Endothelial cell of umbilical vein (primary cell): ENCODE results near the gene RPL38. TPM values are rescaled to one million over a fixed set of nuclear protein-coding genes. Genes with fewer than 3 reads are reported as not detected.

Source experiments
- BruUV-seq: library from RNA; stranded (reverse); fragments of 400-500 nt; replicated peaks from 2 replicates; lab custom pipeline; 2021; lab: Mats Ljungman, UMichigan
- CTCF ChIA-PET: fragments of 300-600, 350-600 bp; sonication (Branson Sonifier 250); formaldehyde crosslinking; loops from one replicate; lab custom pipeline; 2021; ENCODE audit warnings: antibody characterized with exemption, inconsistent platforms; lab: Charles Lee
- POLR2A ChIA-PET: fragments of 300-600, 350-600 bp; sonication (Branson Sonifier 250); formaldehyde crosslinking; loops from one replicate; lab custom pipeline; 2021; ENCODE audit warnings: antibody characterized with exemption, inconsistent platforms; lab: Charles Lee
- DNase-seq: peaks from one replicate; pipeline ENCODE4 v3.0.0-alpha.2; 2011; ENCODE audit warnings: low read depth, low spot score
- FAIRE-seq: peaks from 2 replicates; lab custom pipeline; 2011; peaks lifted over from hg19 to GRCh38; lab: Jason Lieb, UNC
- H2AFZ ChIP-seq: 2 replicates; pipeline ENCODE4 v1.6.0; 2012; ENCODE audit warnings: low read depth, low read length, control low read depth, inconsistent platforms
- H3K27ac ChIP-seq: 2 replicates; pipeline ENCODE4 v1.5.1; 2011; ENCODE audit warnings: low read depth, mild to moderate bottlenecking, control low read depth, low read length, moderate library complexity; ENCODE audit not compliant: insufficient read depth
- H3K27me3 ChIP-seq, 2 experiments: 2 replicates each; pipeline versions ENCODE4 v1.6.0 to v1.6.1; 2011; ENCODE audit warnings: low read length in 2 of 2, mixed read lengths in 1 of 2; ENCODE audit not compliant: control insufficient read depth in 2 of 2, insufficient read depth in 2 of 2
- H3K36me3 ChIP-seq, 2 experiments: 2 replicates in 1 of 2; 3 replicates in 1 of 2; pipeline ENCODE4 v1.5.1; 2011; ENCODE audit warnings: low read length in 2 of 2, mild to moderate bottlenecking in 1 of 2, moderate library complexity in 1 of 2; ENCODE audit not compliant: control insufficient read depth in 2 of 2, insufficient read depth in 2 of 2; ENCODE audit errors: extremely low read depth in 1 of 2
- H3K4me1 ChIP-seq: 3 replicates; pipeline ENCODE4 v1.5.1; 2011; ENCODE audit warnings: mild to moderate bottlenecking, low read length; ENCODE audit not compliant: control insufficient read depth, insufficient read depth; ENCODE audit errors: extremely low read depth
- H3K4me2 ChIP-seq: 2 replicates; pipeline ENCODE4 v1.6.1; 2011; ENCODE audit warnings: low read length, control low read depth, mixed read lengths; ENCODE audit not compliant: insufficient read depth
- H3K4me3 ChIP-seq, 3 experiments: fragments of 200-600 bp in 1 of 3; sonication (generic), shearing (Covaris generic) in 1 of 3; replicated peaks in 1 of 3; 2 replicates each; pipeline ENCODE4 v1.5.1; 2011 to 2016; ENCODE audit warnings: control low read depth in 3 of 3, low read length in 3 of 3, mild to moderate bottlenecking in 2 of 3, inconsistent platforms in 1 of 3, low read depth in 1 of 3, moderate library complexity in 1 of 3; ENCODE audit not compliant: insufficient read depth in 1 of 3
- H3K79me2 ChIP-seq: 2 replicates; pipeline ENCODE4 v1.6.0; 2012; ENCODE audit warnings: low read length, inconsistent platforms; ENCODE audit not compliant: control insufficient read depth, insufficient read depth
- H3K9ac ChIP-seq: replicated peaks from 2 replicates; pipeline ENCODE3; 2011; ENCODE audit warnings: low read length, control low read depth; ENCODE audit not compliant: insufficient read depth; ENCODE audit errors: extremely low read depth
- H3K9me1 ChIP-seq: replicated peaks from 3 replicates; pipeline ENCODE4 v1.6.0; 2011; ENCODE audit warnings: mild to moderate bottlenecking, low read length; ENCODE audit not compliant: control insufficient read depth, insufficient read depth; ENCODE audit errors: extremely low read depth
- H3K9me3 ChIP-seq: replicated peaks from 2 replicates; pipeline ENCODE4 v1.5.1; 2012; ENCODE audit warnings: low read length, inconsistent platforms; ENCODE audit not compliant: control insufficient read depth, insufficient read depth
- H4K20me1 ChIP-seq: replicated peaks from 2 replicates; pipeline ENCODE3; 2011; ENCODE audit warnings: mild to moderate bottlenecking, low read length; ENCODE audit not compliant: control insufficient read depth, insufficient read depth; ENCODE audit errors: extremely low read depth
- CTCF ChIP-seq, 2 donors: IDR thresholded peaks; 1 replicate in 1 of 2; 2 replicates in 1 of 2; pipeline ENCODE4 v1.5.1; 2011; ENCODE audit warnings: low read length in 2 of 2, mild to moderate bottlenecking in 2 of 2, moderate library complexity in 2 of 2, control low read depth in 1 of 2, inconsistent platforms in 1 of 2, low read depth in 1 of 2; ENCODE audit not compliant: insufficient read depth in 1 of 2; ENCODE audit errors: extremely low read depth in 1 of 2
- EZH2 ChIP-seq: IDR thresholded peaks from 2 replicates; pipeline ENCODE4 v1.6.1; 2012; ENCODE audit warnings: borderline replicate concordance, low read depth, mild to moderate bottlenecking, moderate library complexity, low read length, inconsistent platforms; ENCODE audit not compliant: severe bottlenecking
- FOS ChIP-seq: IDR thresholded peaks from 2 replicates; pipeline ENCODE4 v1.6.1; 2011; ENCODE audit warnings: mild to moderate bottlenecking, low read length, moderate library complexity, borderline replicate concordance; ENCODE audit not compliant: insufficient read depth
- GATA2 ChIP-seq: IDR thresholded peaks from 2 replicates; pipeline ENCODE4 v1.7.0; 2011; ENCODE audit warnings: low read depth, mild to moderate bottlenecking, moderate library complexity, mixed read lengths, low read length; ENCODE audit not compliant: insufficient read length, insufficient read depth
- JUN ChIP-seq: IDR thresholded peaks from 2 replicates; pipeline ENCODE4 v1.6.1; 2011; ENCODE audit warnings: borderline replicate concordance, low read depth; ENCODE audit not compliant: insufficient read length, insufficient read depth
- MAX ChIP-seq: IDR thresholded peaks from 2 replicates; pipeline ENCODE4 v1.6.1; 2011; ENCODE audit not compliant: insufficient read depth, insufficient read length
- MYC ChIP-seq: IDR thresholded peaks from one replicate; pipeline ENCODE4 v1.6.1; 2011; ENCODE audit warnings: mild to moderate bottlenecking, low read depth, low read length
- POLR2A ChIP-seq: IDR thresholded peaks from 2 replicates; pipeline ENCODE4 v1.6.1; 2012; ENCODE audit warnings: low read depth, mild to moderate bottlenecking, control low read depth, low read length
- POLR2AphosphoS5 ChIP-seq: IDR thresholded peaks from 2 replicates; pipeline ENCODE4 v1.6.1; 2012; ENCODE audit warnings: low read depth, mild to moderate bottlenecking, control low read depth, low read length, moderate library complexity; ENCODE audit not compliant: insufficient read depth
- dilution Hi-C: fragments of 300-500 bp; cut with MboI; formaldehyde crosslinking; loops from one replicate; pipeline ENCODE4 v1.15.0; 2019; ENCODE audit warnings: low sequenced_read_pairs; ENCODE audit not compliant: extremely low pct_ligation_motif_present
- intact Hi-C: fragments of 100-400 bp; cut with micrococcal nuclease; formaldehyde crosslinking; loops from one replicate; pipeline ENCODE4 v1.10.0; 2022
- polyA plus RNA-seq, 4 experiments: library from polyadenylated mRNA; depleted of rRNA in 3 of 4; stranded (reverse) in 3 of 4; unstranded in 1 of 4; fragments of >200 nt; gene quantifications; 2 replicates each; pipeline versions ENCODE4 v1.2.1 to v1.2.3, GENCODE V29; 2011 to 2012; ENCODE audit warnings: missing spikeins in 1 of 4
- total RNA-seq: library from RNA; stranded (reverse); gene quantifications from 2 replicates; pipeline ENCODE4 v1.2.3, GENCODE V29; 2021

The RPL38 gene
- total and polyA plus RNA-seq, 2 donors (not counting 3 experiments of a cell fraction or from before 2014, with no cell fraction given) = 256 to 1,006 TPM

- Histone ChIP-seq H3K4me2 (no peak overlapping the region), H3K27ac (no peak overlapping the region), H3K79me2 (no peaks in the 10 kb centered on the region), H3K9me3 (no peaks in the 10 kb centered on the region), H3K4me3 (no peak overlapping the region), H4K20me1 (no peaks in the 10 kb centered on the region), H3K9me1 (no peaks in the 10 kb centered on the region), H3K36me3 (no peaks in the 10 kb centered on the region), H3K9ac (no peak overlapping the region), H3K27me3 (no peaks in the 10 kb centered on the region), H3K4me1 (no peaks in the 10 kb centered on the region), H2AFZ (no peak overlapping the region)
- ChIA-PET CTCF (interaction anchor here (0.9 to 2.6 kb wide), 3 partner anchors 18 to 1625 kb away, joined by 3 to 11 read pairs (median 9); partner anchors contain the start of gene RPL38), POLR2A (no interaction called here)
- TF ChIP-seq POLR2AphosphoS5 (no peak), CTCF (IDR thresholded peaks at IDR 0.05; ENCODE audit: extremely low read depth in 1 of 2, insufficient read depth in 1 of 2, low read depth in 1 of 2, low read length in 2 of 2) (no peak), JUN (no peak), FOS (no peak), EZH2 (no peak), GATA2 (no peak), POLR2A (no peak), MYC (no peak), MAX (no peak)
- no peak for FAIRE-seq
- dilution Hi-C loops (no loop called here), intact Hi-C loops (no loop called here)
- no peak for DNase-seq
- no TSS peak for BruUV-seq
Measured at GRCh38 chr17:74181341-74181740, 22.1 kb upstream of the RPL38 start.
